Measurements from ENCODE around the gene CHEK1.
"Not testable (repeated sequence)": the region's sequence is repeated elsewhere in the genome, so short reads cannot be mapped to it uniquely, and the experiment has no call there.

Gene CHEK1

GRCh38 chr11:125624756-125625213, at the start of gene CHEK1:
Gene CHEK1 (plus strand): TSS chr11:125625163. CDS start chr11:125626769, 1,606 bp downstream.
- DNase-seq (ENCODE audit: low read depth in 2 of 3, low spot score in 1 of 3), result no peak

- DNase-seq (ENCODE audit: low read depth in 2 of 3, low spot score in 1 of 3), result not testable (repeated sequence)
Measured at GRCh38 chr11:125577181-125577580, 47.8 kb upstream of the CHEK1 start.

- no peak for DNase-seq (ENCODE audit: low read depth in 2 of 3, low spot score in 1 of 3)
Measured at GRCh38 chr11:125578783-125579182, 46.2 kb upstream of the CHEK1 start.

- no peak for DNase-seq (ENCODE audit: low read depth in 2 of 3, low spot score in 1 of 3)
Measured at GRCh38 chr11:125579811-125580210, 45.2 kb upstream of the CHEK1 start.

- DNase-seq (ENCODE audit: low read depth in 2 of 3, low spot score in 1 of 3), result no peak
Measured at GRCh38 chr11:125583496-125583895, 41.5 kb upstream of the CHEK1 start.

- DNase-seq (ENCODE audit: low read depth in 2 of 3, low spot score in 1 of 3), result no peak
Measured at GRCh38 chr11:125585487-125585886, 39.5 kb upstream of the CHEK1 start.

GRCh38 chr11:125586623-125587022, 38.3 kb upstream of the CHEK1 start:
- no peak for DNase-seq (ENCODE audit: low read depth in 2 of 3, low spot score in 1 of 3)

GRCh38 chr11:125587480-125587879, 37.5 kb upstream of the CHEK1 start:
- no peak for DNase-seq (ENCODE audit: low read depth in 2 of 3, low spot score in 1 of 3)

- DNase-seq (ENCODE audit: low read depth in 2 of 3, low spot score in 1 of 3), result no peak
Measured at GRCh38 chr11:125588505-125588904, 36.5 kb upstream of the CHEK1 start.

GRCh38 chr11:125591649-125592304, 33.2 kb upstream of the CHEK1 start:
- peak in 2 of 3 donors; percentile 6 to 10 for DNase-seq (ENCODE audit: low read depth in 2 of 3, low spot score in 1 of 3)

- peak; percentile 95 to 99 (median 97) for DNase-seq (ENCODE audit: low read depth in 2 of 3, low spot score in 1 of 3)
Measured at GRCh38 chr11:125592305-125593113, 32.5 kb upstream of the CHEK1 start, which contains the start of gene STT3A. Gene STT3A (plus strand): TSS chr11:125592852. CDS start chr11:125595916, 3,064 bp downstream.

- no peak for DNase-seq (ENCODE audit: low read depth in 2 of 3, low spot score in 1 of 3)
Measured at GRCh38 chr11:125593114-125593820, 31.7 kb upstream of the CHEK1 start.

GRCh38 chr11:125594958-125595357, 30.0 kb upstream of the CHEK1 start:
- no peak for DNase-seq (ENCODE audit: low read depth in 2 of 3, low spot score in 1 of 3)

GRCh38 chr11:125600663-125601062, 24.3 kb upstream of the CHEK1 start:
- no peak for DNase-seq (ENCODE audit: low read depth in 2 of 3, low spot score in 1 of 3)

- no peak for DNase-seq (ENCODE audit: low read depth in 2 of 3, low spot score in 1 of 3)
Measured at GRCh38 chr11:125603207-125603606, 21.8 kb upstream of the CHEK1 start.

- DNase-seq (ENCODE audit: low read depth in 2 of 3, low spot score in 1 of 3), result no peak
Measured at GRCh38 chr11:125605417-125605816, 19.5 kb upstream of the CHEK1 start.

GRCh38 chr11:125609545-125609944, 15.4 kb upstream of the CHEK1 start:
- no peak for DNase-seq (ENCODE audit: low read depth in 2 of 3, low spot score in 1 of 3)

GRCh38 chr11:125618383-125618782, 6.6 kb upstream of the CHEK1 start:
- DNase-seq (ENCODE audit: low read depth in 2 of 3, low spot score in 1 of 3), result no peak

- no peak for DNase-seq (ENCODE audit: low read depth in 2 of 3, low spot score in 1 of 3)
Measured at GRCh38 chr11:125621995-125622394, 3.0 kb upstream of the CHEK1 start.

GRCh38 chr11:125623064-125623463, 1.9 kb upstream of the CHEK1 start:
- no peak for DNase-seq (ENCODE audit: low read depth in 2 of 3, low spot score in 1 of 3)

- DNase-seq (ENCODE audit: low read depth in 2 of 3, low spot score in 1 of 3), result no peak
Measured at GRCh38 chr11:125625225-125625629, 264 bp downstream of the CHEK1 start.
